Measurements from ENCODE around the gene HUS1B.

HUS1B gene

GRCh38 chr6:692356-692851 is 35.5 kb upstream of the HUS1B start:
- H2AFZ ChIP-seq (ENCODE audit: low read depth, low read length): peak overlapping the region; percentile 39
- no peaks in the 10 kb centered on the region for H3K9me3 ChIP-seq (ENCODE audit: low read length)
- H3K27me3 ChIP-seq (ENCODE audit: insufficient read depth, low read length): no peaks in the 10 kb centered on the region
- peak overlapping the region; percentile 72 for H3K4me3 ChIP-seq (ENCODE audit: low read length)
- H3K4me1 ChIP-seq (ENCODE audit: insufficient read depth, low read length): peaks cover 11% of the 10 kb centered on the region
- peaks cover 4% of the 10 kb centered on the region for H3K36me3 ChIP-seq (ENCODE audit: insufficient read depth, low read length)

- no peaks in the 10 kb centered on the region for H3K9me3 ChIP-seq (ENCODE audit: low read length)
- H3K4me1 ChIP-seq (ENCODE audit: insufficient read depth, low read length): peaks cover 19% of the 10 kb centered on the region
- peaks cover 4% of the 10 kb centered on the region for H3K36me3 ChIP-seq (ENCODE audit: insufficient read depth, low read length)
- no peak overlapping the region for H3K4me3 ChIP-seq (ENCODE audit: low read length)
- H3K27me3 ChIP-seq (ENCODE audit: insufficient read depth, low read length): no peaks in the 10 kb centered on the region
- H2AFZ ChIP-seq (ENCODE audit: low read depth, low read length): no peak overlapping the region
These were observed 32.3 kb upstream of the HUS1B start for GRCh38 chr6:689223-689622.

- Histone ChIP-seq H3K36me3 (ENCODE audit: insufficient read depth, low read length) (peaks cover 4% of the 10 kb centered on the region), H3K4me3 (ENCODE audit: low read length) (no peak overlapping the region), H2AFZ (ENCODE audit: low read depth, low read length) (no peak overlapping the region), H3K27me3 (ENCODE audit: insufficient read depth, low read length) (no peaks in the 10 kb centered on the region), H3K4me1 (ENCODE audit: insufficient read depth, low read length) (peaks cover 36% of the 10 kb centered on the region), H3K9me3 (ENCODE audit: low read length) (no peaks in the 10 kb centered on the region)
These were observed 29.6 kb upstream of the HUS1B start for GRCh38 chr6:686497-686896.

GRCh38 chr6:684831-685636 is 28.1 kb upstream of the HUS1B start:
- Histone ChIP-seq H3K4me1 (ENCODE audit: insufficient read depth, low read length) (peaks cover 44% of the 10 kb centered on the region), H3K9me3 (ENCODE audit: low read length) (no peaks in the 10 kb centered on the region), H3K27me3 (ENCODE audit: insufficient read depth, low read length) (no peaks in the 10 kb centered on the region)

GRCh38 chr6:683742-684440 is 27.0 kb upstream of the HUS1B start:
- no peaks in the 10 kb centered on the region for H3K27me3 ChIP-seq (ENCODE audit: insufficient read depth, low read length)
- peaks cover 4% of the 10 kb centered on the region for H3K36me3 ChIP-seq (ENCODE audit: insufficient read depth, low read length)
- no peak overlapping the region for H2AFZ ChIP-seq (ENCODE audit: low read depth, low read length)
- peaks cover 47% of the 10 kb centered on the region for H3K4me1 ChIP-seq (ENCODE audit: insufficient read depth, low read length)
- peak overlapping the region; percentile 35 for H3K4me3 ChIP-seq (ENCODE audit: low read length)
- no peaks in the 10 kb centered on the region for H3K9me3 ChIP-seq (ENCODE audit: low read length)

More at GRCh38 chr6:684831-685636, 28.1 kb upstream of the HUS1B start:
- Histone ChIP-seq H3K4me3 (ENCODE audit: low read length) (no peak overlapping the region), H2AFZ (ENCODE audit: low read depth, low read length) (no peak overlapping the region), H3K36me3 (ENCODE audit: insufficient read depth, low read length) (peaks cover 4% of the 10 kb centered on the region)

GRCh38 chr6:680666-681340 is 23.9 kb upstream of the HUS1B start:
- H3K9me3 ChIP-seq (ENCODE audit: low read length): peaks cover 5% of the 10 kb centered on the region
- no peaks in the 10 kb centered on the region for H3K36me3 ChIP-seq (ENCODE audit: insufficient read depth, low read length)
- no peak overlapping the region for H3K4me3 ChIP-seq (ENCODE audit: low read length)
- no peaks in the 10 kb centered on the region for H3K27me3 ChIP-seq (ENCODE audit: insufficient read depth, low read length)
- H3K4me1 ChIP-seq (ENCODE audit: insufficient read depth, low read length): peaks cover 47% of the 10 kb centered on the region
- H2AFZ ChIP-seq (ENCODE audit: low read depth, low read length): no peak overlapping the region

- Histone ChIP-seq H3K36me3 (ENCODE audit: insufficient read depth, low read length) (no peaks in the 10 kb centered on the region), H3K27me3 (ENCODE audit: insufficient read depth, low read length) (no peaks in the 10 kb centered on the region), H3K4me1 (ENCODE audit: insufficient read depth, low read length) (peaks cover 47% of the 10 kb centered on the region), H2AFZ (ENCODE audit: low read depth, low read length) (no peak overlapping the region), H3K9me3 (ENCODE audit: low read length) (peaks cover 5% of the 10 kb centered on the region), H3K4me3 (ENCODE audit: low read length) (no peak overlapping the region)
These were observed 23.4 kb upstream of the HUS1B start for GRCh38 chr6:680251-680650.

- Histone ChIP-seq H3K4me1 (ENCODE audit: insufficient read depth, low read length) (peaks cover 40% of the 10 kb centered on the region), H3K36me3 (ENCODE audit: insufficient read depth, low read length) (no peaks in the 10 kb centered on the region), H3K27me3 (ENCODE audit: insufficient read depth, low read length) (no peaks in the 10 kb centered on the region), H2AFZ (ENCODE audit: low read depth, low read length) (no peak overlapping the region), H3K4me3 (ENCODE audit: low read length) (no peak overlapping the region), H3K9me3 (ENCODE audit: low read length) (peaks cover 5% of the 10 kb centered on the region)
These were observed 22.4 kb upstream of the HUS1B start for GRCh38 chr6:679282-679681.

GRCh38 chr6:678520-678919 is 21.6 kb upstream of the HUS1B start:
- no peak overlapping the region for H3K4me3 ChIP-seq (ENCODE audit: low read length)
- no peaks in the 10 kb centered on the region for H3K27me3 ChIP-seq (ENCODE audit: insufficient read depth, low read length)
- no peaks in the 10 kb centered on the region for H3K36me3 ChIP-seq (ENCODE audit: insufficient read depth, low read length)
- no peak overlapping the region for H2AFZ ChIP-seq (ENCODE audit: low read depth, low read length)
- H3K4me1 ChIP-seq (ENCODE audit: insufficient read depth, low read length): peaks cover 33% of the 10 kb centered on the region
- H3K9me3 ChIP-seq (ENCODE audit: low read length): peaks cover 5% of the 10 kb centered on the region

- Histone ChIP-seq H3K27me3 (ENCODE audit: insufficient read depth, low read length) (no peaks in the 10 kb centered on the region), H3K9me3 (ENCODE audit: low read length) (peaks cover 5% of the 10 kb centered on the region), H3K4me1 (ENCODE audit: insufficient read depth, low read length) (peaks cover 27% of the 10 kb centered on the region), H3K36me3 (ENCODE audit: insufficient read depth, low read length) (no peaks in the 10 kb centered on the region), H2AFZ (ENCODE audit: low read depth, low read length) (no peak overlapping the region), H3K4me3 (ENCODE audit: low read length) (no peak overlapping the region)
These were observed 21.0 kb upstream of the HUS1B start for GRCh38 chr6:677919-678318.

- Histone ChIP-seq H3K9me3 (ENCODE audit: low read length) (peaks cover 9% of the 10 kb centered on the region), H3K36me3 (ENCODE audit: insufficient read depth, low read length) (peaks cover 1% of the 10 kb centered on the region), H3K4me3 (ENCODE audit: low read length) (no peak overlapping the region), H3K27me3 (ENCODE audit: insufficient read depth, low read length) (no peaks in the 10 kb centered on the region), H3K4me1 (ENCODE audit: insufficient read depth, low read length) (peaks cover 2% of the 10 kb centered on the region), H2AFZ (ENCODE audit: low read depth, low read length) (no peak overlapping the region)
These were observed 18.1 kb upstream of the HUS1B start for GRCh38 chr6:674956-675355.

- no peak overlapping the region for H3K4me3 ChIP-seq (ENCODE audit: low read length)
- H3K27me3 ChIP-seq (ENCODE audit: insufficient read depth, low read length): no peaks in the 10 kb centered on the region
- H3K9me3 ChIP-seq (ENCODE audit: low read length): peaks cover 11% of the 10 kb centered on the region
- no peak overlapping the region for H2AFZ ChIP-seq (ENCODE audit: low read depth, low read length)
- H3K36me3 ChIP-seq (ENCODE audit: insufficient read depth, low read length): peaks cover 3% of the 10 kb centered on the region
- no peaks in the 10 kb centered on the region for H3K4me1 ChIP-seq (ENCODE audit: insufficient read depth, low read length)
These were observed 17.5 kb upstream of the HUS1B start for GRCh38 chr6:674406-674805.
